Right renal pelvis (tissue), 4 donors: ENCODE results near the gene AACS. TPM values are rescaled to one million over a fixed set of nuclear protein-coding genes. Genes with fewer than 3 reads are reported as not detected.
"Not testable (repeated sequence)": the region's sequence is repeated elsewhere in the genome, so short reads cannot be mapped to it uniquely, and the experiment has no call there.

Experiments used
- DNase-seq, 4 donors: peaks; one replicate each; pipeline ENCODE4 v3.0.0-alpha.2; 2013; ENCODE audit warnings: low read depth in 4 of 4, low spot score in 3 of 4, missing footprints in 1 of 4
- polyA plus RNA-seq, 4 donors: library from polyadenylated mRNA; unstranded; fragments of 120-200 nt; gene quantifications; one replicate each; pipeline ENCODE4 v1.2.1, GENCODE V29; 2013; ENCODE audit not compliant: insufficient read length in 4 of 4

The AACS gene
- polyA plus RNA-seq, 4 donors: 21.9 to 24.6 (median 23.4) TPM

DNA sequence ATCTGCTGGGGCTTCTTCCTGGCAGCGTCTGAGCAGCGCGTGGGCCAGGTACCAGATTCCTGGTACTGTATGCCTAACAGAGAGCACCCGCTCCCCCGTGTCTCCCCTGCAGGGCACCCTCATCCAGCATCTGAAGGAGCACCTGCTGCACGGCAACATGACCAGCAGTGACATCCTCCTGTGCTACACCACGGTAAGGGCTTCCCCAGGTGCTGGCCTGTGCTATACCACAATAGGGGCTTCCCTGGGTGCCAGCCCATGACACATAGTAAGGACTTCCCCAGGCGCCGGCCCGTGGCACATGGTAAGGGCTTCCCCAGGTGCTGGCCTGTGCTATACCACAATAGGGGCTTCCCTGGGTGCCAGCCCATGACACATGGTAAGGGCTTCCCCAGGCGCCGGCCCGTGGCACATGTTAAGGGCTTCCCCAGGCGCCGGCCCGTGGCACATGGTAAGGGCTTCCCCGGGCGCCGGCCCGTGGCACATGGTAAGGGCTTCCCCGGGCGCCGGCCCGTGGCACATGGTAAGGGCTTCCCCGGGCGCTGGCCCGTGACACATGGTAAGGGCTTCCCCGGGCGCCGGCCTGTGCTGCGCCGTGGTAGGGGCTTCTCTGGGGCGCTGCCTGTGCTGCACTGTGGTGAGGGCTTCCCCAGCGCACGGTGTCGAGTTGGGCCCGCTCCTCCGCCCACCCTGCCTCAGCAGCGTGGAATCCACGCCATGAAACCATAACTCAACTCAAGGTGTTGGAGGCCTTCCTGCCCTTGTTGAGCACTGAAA is 49.3 kb downstream of the AACS start:
- no peak for DNase-seq

- no peak for DNase-seq
Observed at GRCh38 chr12:125120566-125120965, 55.3 kb downstream of the AACS start.

GRCh38 chr12:125121106-125121505 is 55.9 kb downstream of the AACS start:
- no peak for DNase-seq

DNA sequence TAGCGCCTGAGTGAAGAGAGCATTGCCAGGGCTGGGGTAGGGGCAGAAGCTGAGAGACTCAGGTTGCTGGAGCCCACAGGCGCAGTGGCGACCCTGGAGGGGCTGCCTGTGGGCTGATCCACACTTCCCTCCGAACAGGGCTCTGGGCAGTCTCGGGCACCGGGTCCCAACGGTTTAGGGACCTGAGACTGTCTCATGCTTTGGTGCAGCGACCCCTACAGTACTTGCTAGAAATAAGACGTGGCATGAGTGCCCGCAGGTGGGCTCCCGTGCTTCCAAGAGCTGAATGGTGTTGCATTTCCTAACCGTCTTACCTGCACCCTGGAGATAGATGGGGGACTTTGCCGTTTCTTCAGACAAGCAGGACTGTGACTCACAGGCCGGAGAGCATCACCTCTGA is 57.4 kb downstream of the AACS start:
- no peak for DNase-seq

GRCh38 chr12:125124320-125124966 is 59.2 kb downstream of the AACS start:
- no peak for DNase-seq

- no peak for DNase-seq
Observed at GRCh38 chr12:125125271-125125670, 60.0 kb downstream of the AACS start.

- DNase-seq: no peak
Observed at GRCh38 chr12:125128439-125129178, 63.4 kb downstream of the AACS start.

- no peak for DNase-seq
Observed at GRCh38 chr12:125129179-125129571, 63.9 kb downstream of the AACS start.

DNA sequence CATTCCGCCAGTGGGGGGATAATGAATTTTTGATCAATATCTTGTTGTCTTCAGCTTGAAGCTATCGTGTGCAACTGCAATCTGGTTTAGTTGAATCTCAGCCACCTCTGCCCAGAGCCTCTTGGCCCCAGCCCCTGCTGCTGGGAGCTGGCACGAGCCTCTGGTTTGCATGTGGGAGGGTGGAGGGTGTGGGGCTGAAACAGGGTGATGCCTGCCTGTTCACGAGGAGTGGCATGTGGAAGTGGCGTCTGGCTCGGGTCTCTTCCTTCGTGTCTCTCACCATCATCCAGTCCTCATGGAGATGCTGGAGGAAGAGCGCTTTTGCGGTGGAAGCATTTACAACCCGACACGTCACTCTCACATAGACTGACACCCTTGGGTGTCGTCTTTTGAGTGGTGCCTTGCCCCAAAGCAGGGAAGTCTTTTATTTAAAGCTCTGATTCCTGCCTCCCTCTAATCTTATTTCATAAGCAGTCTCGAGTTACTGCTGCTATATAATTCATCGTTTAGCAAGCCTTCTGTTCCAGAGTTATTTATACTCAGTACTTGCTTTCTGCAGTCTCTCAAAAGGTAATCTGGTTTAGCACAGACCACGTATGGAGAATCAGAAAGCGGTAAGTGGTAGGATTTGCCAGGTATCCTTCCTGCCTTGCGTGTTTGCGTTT is 64.5 kb downstream of the AACS start:
- no peak for DNase-seq

- DNase-seq: no peak
Observed at GRCh38 chr12:125131958-125132357, 66.7 kb downstream of the AACS start.

DNA sequence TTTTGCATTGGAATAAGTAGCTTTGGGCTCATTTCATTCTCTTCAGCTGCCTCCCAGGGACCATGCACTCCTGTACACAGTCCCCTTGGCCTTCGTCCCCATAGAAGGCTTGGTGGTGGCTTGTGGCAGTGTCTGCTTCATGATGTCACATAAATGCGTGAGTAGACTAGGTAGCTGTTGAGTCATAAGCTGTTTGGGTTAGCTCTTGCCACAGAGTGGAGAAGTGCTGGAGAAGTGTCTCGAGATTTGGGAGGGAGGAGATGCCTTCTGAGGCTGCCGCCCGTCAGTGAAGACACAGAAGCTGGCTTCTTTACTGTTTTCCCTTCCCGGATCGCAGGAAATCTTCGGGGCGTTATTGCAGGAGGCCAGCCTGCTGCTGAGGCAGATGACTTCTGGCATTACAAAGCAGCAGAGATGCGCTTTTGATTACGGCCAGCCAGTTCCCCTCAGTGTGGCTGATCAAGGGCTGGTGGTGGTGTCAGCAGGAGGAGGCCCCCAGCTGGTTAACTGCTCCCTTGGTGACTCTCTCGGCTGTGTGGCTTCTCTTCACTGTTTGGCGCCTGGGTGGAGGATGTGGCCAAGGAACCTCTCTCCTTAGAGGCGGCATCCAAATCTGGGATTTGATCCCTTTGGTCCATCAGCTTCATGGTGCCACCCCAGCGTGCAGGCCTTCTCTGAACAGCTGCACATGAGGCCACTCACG is 67.6 kb downstream of the AACS start:
- DNase-seq: no peak

DNA sequence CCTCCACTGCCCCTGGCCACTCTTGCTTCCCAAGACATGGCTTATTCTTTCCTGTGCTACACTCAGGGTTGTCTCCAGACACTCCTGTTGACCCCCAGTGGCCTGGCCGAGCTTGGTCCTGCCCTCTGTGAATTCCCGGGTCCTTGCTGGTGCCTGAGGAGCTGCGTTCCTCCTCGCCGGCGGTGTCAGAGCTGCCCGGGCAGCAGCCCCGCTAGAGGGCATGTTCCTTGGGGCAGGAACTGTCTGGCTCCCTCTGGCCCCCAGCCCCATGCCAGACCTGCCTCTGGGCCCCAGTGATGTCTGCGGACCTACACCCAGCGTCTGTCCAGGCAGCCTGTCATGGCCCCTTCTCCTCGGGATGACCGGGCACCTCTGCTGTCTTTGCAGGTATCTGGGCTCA is 68.4 kb downstream of the AACS start:
- DNase-seq: no peak

DNA sequence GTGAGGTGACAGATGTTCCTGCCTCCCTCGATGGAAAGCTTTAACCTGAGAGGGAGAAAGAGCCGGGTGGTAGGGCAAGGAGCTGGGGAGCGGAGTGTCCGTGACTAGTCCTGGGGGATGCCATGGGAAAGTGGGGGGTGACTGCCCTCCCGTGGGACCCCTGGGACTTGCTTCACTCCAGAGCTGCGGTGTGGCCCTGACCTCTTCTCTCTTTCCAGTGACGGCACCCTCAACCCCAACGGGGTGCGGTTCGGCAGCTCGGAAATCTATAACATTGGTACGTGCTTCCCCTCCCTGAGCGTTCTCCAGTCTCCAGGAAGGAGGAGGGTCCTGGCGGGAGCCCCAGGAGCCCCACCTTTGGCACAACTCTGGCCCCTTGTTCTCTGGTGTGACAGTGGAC is 69.3 kb downstream of the AACS start:
- DNase-seq: no peak

DNA sequence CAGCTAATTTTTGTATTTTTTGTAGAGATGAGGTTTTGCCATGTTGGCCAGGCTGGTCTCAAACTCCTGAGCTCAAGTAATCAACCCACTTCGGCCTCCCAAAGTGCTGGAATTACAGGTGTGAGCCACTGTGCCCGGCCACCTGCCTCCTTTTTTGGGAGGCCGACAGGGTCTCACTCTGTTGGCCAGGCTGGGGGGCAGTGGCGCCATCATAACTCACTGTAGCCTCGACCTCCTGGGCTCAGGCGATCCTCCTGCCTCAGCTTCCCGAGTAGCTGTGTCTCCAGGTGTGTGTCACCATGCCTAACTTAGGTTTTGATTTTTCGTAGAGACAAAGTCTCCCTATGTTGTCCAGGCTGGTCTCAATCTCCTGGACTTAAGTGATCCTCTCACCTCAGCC is 70.7 kb downstream of the AACS start:
- no peak for DNase-seq

- DNase-seq: no peak
Observed at GRCh38 chr12:125136702-125137101, 71.5 kb downstream of the AACS start.

GRCh38 chr12:125137766-125138344 is 72.6 kb downstream of the AACS start:
- DNase-seq: no peak

DNA sequence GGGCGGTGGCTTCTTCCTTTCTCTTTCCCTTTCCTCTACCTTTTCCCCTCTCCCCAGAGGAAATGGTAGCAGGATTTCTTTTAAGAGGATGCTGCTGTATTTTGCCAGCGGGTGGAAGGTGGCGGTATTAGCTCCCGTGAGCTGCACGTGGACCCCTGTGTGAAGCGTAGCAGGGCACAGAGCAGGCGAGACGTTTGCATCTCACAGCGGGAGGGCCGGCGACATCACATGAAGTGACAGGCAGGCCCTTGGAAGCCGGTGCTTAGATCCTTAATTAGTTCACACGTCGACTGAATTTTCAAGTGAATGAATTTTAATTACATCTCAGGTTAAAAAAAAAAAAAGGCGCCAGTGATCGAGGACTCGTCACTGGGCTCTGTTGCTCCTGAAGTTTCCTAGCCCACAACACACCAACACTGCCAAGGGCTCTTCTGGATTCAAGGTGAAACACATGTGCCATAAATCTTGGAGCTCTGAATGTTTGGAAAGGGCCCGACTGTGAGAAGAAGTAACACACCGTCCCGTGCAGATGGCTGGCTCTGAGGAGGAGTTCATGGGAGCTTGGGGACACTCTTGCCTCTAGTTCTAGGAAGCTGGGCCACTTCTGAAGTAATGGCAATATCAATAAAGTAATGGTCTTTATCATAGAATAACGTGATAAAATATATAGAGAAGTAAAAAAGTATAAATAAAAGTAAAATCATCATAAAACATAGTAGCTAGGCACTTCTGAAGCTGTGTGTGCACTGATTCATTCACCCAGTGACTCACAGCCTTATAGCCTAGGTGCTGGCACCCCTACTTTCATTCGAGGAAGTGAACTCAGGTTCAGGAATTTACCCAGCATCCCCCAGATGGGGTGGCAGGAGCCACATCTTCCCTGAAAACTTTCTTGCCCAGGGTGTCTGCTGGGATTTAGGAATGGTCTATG is 75.3 kb downstream of the AACS start:
- no peak for DNase-seq

- not testable (repeated sequence) for DNase-seq
Observed at GRCh38 chr12:125141210-125141573, 76.0 kb downstream of the AACS start.

GRCh38 chr12:125142601-125143000 is 77.4 kb downstream of the AACS start:
- DNase-seq: no peak
